IPS-18a (cell line): Measurements from ENCODE around the gene SIT1.
A peak's percentile ranks its signal among the peaks of the same experiment; 100 is the strongest.

ENCODE experiments used
- H3K27ac ChIP-seq: one replicate; pipeline ENCODE4 v1.5.1; 2013; ENCODE audit warnings: low read length
- H3K27me3 ChIP-seq: one replicate; pipeline ENCODE4 v1.6.1; 2013; ENCODE audit warnings: mild to moderate bottlenecking, low read length; ENCODE audit not compliant: control insufficient read depth, insufficient read depth
- H3K36me3 ChIP-seq: one replicate; pipeline ENCODE4 v1.6.1; 2013; ENCODE audit warnings: low read depth, low read length; ENCODE audit not compliant: control insufficient read depth
- H3K4me1 ChIP-seq: one replicate; pipeline ENCODE4 v1.6.1; 2013; ENCODE audit warnings: low read depth, low read length; ENCODE audit not compliant: control insufficient read depth
- H3K4me3 ChIP-seq: one replicate; pipeline ENCODE4 v1.5.1; 2013; ENCODE audit warnings: low read length
- H3K9ac ChIP-seq: one replicate; pipeline ENCODE4 v1.6.1; 2013; ENCODE audit warnings: mild to moderate bottlenecking, low read length, moderate library complexity
- H3K9me3 ChIP-seq: one replicate; pipeline ENCODE4 v1.6.1; 2013; ENCODE audit warnings: low read depth, low read length; ENCODE audit not compliant: control insufficient read depth

SIT1 gene

DNA sequence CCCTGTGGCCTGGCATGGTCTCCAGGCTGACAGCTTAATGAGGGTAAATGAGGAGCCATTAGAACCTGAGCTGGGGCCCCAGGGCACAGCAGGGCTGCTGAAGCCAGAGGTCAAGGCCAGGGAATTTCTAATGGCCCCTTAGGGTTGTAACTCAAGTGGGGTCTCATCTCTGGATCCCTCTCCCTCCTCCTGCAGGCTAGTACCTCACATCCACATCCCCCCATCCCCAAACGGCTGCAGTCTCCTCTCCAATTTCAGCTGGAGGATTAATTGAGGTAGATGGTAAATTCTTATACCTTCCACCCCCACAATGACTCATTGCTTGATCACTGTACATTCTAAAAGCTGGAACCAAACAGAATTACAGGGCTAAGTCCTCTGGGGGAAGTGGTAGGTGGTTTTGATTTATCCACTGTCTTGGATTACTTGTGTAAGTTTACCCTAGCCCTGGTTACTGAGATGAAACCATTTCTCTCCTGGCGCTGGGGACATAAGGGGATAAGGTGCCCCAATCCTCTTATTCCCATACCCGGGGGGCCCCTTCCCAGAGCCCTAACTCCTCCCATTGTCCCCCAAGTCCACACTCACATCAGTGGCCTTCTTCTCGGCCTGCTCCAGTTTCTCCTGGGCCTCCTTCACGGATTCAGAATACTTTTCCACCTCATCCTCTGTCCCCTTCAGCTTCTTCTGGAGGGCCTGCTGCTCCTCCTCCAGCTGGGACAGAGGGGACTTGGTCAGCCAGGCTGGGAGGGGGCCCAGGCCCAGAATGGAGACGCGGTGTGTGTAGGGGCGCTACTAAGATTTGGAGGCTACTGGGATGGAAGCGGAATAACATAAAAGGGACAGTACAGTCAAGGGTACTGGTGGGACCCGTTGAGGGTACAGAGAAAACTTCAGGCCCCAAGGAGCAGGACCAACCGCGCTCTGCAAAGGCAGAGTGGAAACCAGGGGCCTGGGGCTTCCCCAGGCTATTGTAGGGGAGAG, 38.1 kb upstream of the SIT1 start:
- Histone ChIP-seq H3K4me1 (peaks cover 4% of the 10 kb centered on the region), H3K36me3 (peaks cover 31% of the 10 kb centered on the region), H3K27ac (no peak overlapping the region)

DNA sequence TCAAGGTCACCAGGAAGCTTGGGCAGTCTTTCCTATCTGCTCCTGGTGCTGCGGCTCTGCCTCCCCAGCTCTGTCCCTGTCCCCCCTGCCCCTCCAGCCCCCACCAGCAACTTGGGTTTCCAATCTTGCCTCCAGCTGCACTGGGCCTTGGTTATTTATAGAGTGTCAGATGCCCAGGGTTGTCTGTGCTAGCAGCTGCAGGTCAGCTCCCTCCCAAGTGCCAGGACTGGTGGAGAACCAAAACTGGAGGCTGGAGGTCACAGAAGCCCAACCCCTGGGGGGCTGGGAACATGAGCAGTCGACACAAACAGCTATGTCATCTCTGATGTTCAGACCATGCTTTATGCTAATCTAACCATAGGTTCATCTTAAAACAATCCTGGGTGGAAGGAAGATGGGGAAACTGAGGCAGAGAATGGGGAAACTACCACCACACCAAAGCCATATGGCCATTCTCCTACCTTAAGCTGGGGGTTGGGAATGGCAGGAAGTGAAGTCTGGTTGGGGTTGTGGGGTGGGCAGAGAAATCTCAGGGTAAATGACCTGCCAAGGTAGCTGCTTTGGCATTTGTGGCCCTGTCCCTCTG, 37.3 kb upstream of the SIT1 start:
- Histone ChIP-seq H3K4me1 (peaks cover 4% of the 10 kb centered on the region), H3K36me3 (peaks cover 39% of the 10 kb centered on the region), H3K9ac (no peak overlapping the region), H3K27me3 (no peaks in the 10 kb centered on the region), H3K9me3 (no peaks in the 10 kb centered on the region), H3K27ac (no peak overlapping the region), H3K4me3 (peak overlapping the region; percentile 76)

More for the DNA sequence above, 38.1 kb upstream of the SIT1 start:
- Histone ChIP-seq H3K4me3 (peak overlapping the region; percentile 76), H3K9ac (peak overlapping the region; percentile 79), H3K9me3 (no peaks in the 10 kb centered on the region), H3K27me3 (no peaks in the 10 kb centered on the region)

DNA sequence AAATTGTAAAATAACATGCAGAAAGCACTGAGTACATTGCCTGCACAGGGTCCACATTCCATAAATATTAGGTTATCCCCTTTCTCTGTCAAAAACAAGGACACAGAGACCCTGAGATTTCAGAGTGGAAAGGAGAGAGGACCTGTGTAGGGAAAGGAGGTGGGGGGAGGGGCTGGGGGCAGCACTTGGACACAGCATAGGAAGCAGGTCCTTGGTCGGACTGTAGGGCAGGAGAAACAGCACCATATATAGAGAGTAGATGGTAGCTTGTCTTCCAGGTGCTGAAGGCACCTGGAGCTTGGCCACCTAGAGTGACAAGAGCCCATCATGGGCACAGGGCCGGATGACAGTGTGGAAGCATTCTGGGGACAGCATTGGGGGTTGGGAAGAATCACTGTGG, 36.6 kb upstream of the SIT1 start:
- H3K27me3 ChIP-seq, result no peaks in the 10 kb centered on the region
- peaks cover 4% of the 10 kb centered on the region for H3K4me1 ChIP-seq
- H3K9me3 ChIP-seq, result no peaks in the 10 kb centered on the region
- no peak overlapping the region for H3K4me3 ChIP-seq
- peaks cover 47% of the 10 kb centered on the region for H3K36me3 ChIP-seq
- H3K9ac ChIP-seq, result no peak overlapping the region
- no peak overlapping the region for H3K27ac ChIP-seq

DNA sequence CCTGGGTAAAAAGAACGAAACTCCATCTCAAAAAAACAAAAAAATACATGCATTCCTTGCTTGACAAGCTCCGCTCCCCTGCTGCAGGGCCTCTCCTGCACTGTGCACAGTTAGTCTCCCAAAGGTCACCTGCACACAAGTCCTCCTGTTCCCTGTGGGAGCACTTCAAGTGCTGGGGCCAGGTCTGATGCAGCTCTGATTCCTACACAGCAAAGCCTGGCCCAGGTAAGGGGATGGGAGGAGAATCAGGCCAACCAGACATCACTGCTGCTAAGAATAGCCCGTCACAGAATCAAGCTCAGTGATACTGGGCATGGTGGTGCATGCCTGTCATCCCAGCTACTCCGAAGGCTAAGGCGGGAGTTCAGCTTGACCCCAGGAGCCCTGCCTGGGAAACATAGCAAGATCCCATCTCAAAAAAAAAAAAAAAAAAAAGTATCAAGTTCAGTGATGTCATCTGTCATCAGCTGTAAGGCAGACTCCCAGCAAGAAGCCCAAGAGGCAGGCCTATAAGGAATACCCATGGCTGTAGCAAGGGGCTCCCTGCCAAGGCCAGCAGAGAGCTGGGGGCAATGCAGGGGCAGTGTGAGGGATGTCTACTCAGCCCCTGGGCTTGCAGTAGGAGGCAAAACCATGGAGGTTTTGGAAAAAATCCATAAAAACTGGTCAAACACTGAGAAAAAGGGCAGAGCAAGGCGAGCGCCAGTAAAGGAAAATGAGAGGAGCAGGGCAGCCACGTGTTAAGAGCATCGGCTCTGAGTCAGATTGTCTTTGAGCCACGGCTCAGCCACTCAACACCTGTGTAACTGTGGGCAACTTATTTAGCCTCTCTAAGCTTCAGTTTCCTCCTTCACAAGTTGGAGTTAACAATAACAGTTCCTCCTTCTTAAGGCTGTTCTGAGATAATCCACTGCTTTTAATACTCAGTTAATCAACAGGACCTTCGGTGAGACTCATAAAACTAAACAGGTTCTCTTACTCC, 35.8 kb upstream of the SIT1 start:
- Histone ChIP-seq H3K9me3 (no peaks in the 10 kb centered on the region), H3K36me3 (peaks cover 50% of the 10 kb centered on the region), H3K9ac (no peak overlapping the region), H3K27ac (no peak overlapping the region), H3K4me3 (no peak overlapping the region), H3K27me3 (no peaks in the 10 kb centered on the region), H3K4me1 (peaks cover 4% of the 10 kb centered on the region)

DNA sequence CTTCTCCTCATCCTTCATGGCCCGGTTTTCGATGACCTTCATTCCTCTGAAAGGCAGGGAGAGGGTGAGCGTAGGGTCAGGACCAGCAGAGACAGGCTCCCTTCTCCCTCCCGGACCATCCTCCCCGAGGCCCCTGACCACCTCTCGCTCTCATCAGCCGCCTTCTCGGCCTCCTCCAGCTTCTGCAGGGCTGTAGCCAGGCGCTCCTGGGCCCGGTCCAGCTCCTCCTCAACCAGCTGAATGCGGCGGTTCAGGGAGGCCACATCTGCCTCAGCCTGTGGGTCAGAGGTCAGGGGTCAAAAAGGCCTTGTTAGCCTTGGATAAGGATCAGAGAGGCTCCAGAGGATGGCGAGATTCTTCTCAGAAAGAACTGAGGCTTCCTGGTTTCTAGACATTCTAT, 34.8 kb upstream of the SIT1 start:
- Histone ChIP-seq H3K4me1 (peaks cover 7% of the 10 kb centered on the region), H3K36me3 (peaks cover 50% of the 10 kb centered on the region), H3K27me3 (no peaks in the 10 kb centered on the region), H3K9me3 (no peaks in the 10 kb centered on the region), H3K9ac (no peak overlapping the region), H3K27ac (no peak overlapping the region), H3K4me3 (no peak overlapping the region)

DNA sequence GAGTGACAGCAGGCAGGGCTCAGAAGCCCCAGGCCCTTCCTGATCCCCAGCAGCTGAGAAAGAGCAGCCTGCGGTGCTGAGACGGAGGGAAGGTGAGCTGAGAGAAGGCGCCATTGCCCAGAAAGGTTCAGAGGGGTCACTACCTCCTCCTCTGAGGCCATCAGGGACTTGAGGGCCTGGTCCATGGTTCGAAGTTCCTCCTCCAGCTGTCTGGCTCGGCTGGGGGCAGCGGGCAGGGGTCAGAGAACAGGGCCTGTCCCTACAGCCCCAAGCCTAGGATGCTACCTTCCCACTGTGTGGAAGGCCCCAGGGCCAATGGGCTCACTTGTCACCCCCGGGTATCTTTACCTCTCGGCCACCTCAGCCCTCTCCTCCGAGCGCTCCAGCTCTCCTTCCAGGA, 34.2 kb upstream of the SIT1 start:
- no peak overlapping the region for H3K9ac ChIP-seq
- H3K27me3 ChIP-seq, result no peaks in the 10 kb centered on the region
- H3K4me3 ChIP-seq, result no peak overlapping the region
- no peak overlapping the region for H3K27ac ChIP-seq
- no peaks in the 10 kb centered on the region for H3K9me3 ChIP-seq
- H3K4me1 ChIP-seq, result peaks cover 8% of the 10 kb centered on the region
- H3K36me3 ChIP-seq, result peaks cover 50% of the 10 kb centered on the region

DNA sequence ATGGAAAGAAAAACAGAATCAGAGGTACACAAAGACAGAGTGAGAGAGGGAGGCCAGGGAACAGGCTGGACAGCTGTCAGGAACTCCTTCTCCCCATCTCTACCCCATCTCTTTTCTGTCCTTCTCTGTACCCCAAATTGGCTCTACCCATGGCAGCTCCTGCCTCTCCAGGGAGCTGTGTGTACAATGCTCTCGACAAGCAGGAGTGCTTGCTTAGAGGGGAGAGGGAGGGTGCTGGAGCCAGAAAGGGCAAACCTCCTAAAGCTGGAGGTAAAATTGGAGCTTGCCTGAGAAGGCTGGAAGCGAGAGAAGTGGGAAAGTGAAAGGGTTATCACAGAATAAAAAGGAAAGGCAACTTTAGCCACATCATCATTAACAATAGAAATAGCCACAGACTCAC, 32.6 kb upstream of the SIT1 start:
- Histone ChIP-seq H3K4me3 (no peak overlapping the region), H3K9me3 (no peaks in the 10 kb centered on the region), H3K36me3 (peaks cover 50% of the 10 kb centered on the region), H3K27ac (no peak overlapping the region), H3K4me1 (peaks cover 10% of the 10 kb centered on the region), H3K27me3 (no peaks in the 10 kb centered on the region), H3K9ac (no peak overlapping the region)

DNA sequence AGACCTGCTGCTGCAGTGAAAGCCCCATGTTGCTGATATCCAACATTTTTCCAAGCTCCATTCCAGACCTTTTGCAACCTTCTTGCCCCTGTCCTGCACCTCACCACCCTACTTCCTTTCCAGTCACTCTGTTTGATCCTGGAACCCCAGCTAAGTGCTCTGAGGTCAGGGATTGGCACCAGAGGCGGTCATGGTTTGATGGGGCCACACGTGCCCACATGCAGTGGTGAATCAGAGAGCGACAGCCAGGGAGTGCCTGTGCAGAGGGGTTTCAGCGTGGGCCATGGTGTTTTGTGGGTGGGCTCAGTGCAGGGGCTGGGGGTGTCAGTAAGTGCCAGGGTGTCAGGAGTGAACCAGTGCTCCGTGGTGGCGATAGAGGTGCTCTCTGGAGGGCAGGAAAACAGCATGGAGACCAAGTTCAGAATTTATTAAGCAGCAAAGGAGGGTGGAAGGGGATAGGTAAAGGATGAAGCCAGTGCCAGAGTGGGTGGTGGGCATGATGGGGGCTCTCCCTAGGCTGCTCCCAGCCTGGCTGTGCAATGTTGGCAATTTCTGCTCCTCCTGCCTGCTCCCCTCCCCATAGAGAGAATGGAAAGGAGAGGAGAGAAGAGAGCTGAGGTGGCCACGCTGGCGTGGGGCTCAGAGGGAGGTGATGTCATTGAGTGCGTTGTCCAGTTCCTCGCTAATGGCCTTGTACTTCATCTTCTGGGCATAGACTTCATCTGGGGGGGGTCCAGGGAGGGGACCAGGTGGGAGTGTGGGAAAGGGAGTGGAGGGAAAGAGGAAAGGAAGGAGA, 32.0 kb upstream of the SIT1 start:
- H3K4me3 ChIP-seq, result no peak overlapping the region
- H3K4me1 ChIP-seq, result peaks cover 6% of the 10 kb centered on the region
- H3K27me3 ChIP-seq, result no peaks in the 10 kb centered on the region
- no peak overlapping the region for H3K27ac ChIP-seq
- H3K36me3 ChIP-seq, result peaks cover 48% of the 10 kb centered on the region
- H3K9me3 ChIP-seq, result no peaks in the 10 kb centered on the region
- H3K9ac ChIP-seq, result no peak overlapping the region

DNA sequence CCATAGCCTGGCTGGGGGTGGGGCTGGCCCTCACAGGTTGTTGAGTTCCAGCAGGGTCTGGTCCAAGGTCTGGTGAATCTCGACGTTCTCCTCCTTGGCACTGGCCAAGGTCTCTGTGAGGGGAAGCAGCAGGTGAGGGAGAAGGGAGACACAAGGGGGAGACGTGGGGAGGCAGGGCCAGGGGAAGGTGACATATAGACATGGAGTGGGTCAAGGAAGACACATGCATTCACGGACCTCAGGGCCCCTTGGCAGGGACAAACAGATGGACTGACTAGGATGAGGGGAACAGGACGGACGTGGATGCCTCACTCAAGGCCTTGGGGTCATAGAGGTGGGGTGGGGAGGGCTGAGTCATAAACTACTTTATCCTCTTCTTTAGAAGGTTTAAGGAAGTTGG, 31.3 kb upstream of the SIT1 start:
- no peak overlapping the region for H3K4me3 ChIP-seq
- H3K27me3 ChIP-seq, result no peaks in the 10 kb centered on the region
- no peak overlapping the region for H3K27ac ChIP-seq
- no peaks in the 10 kb centered on the region for H3K9me3 ChIP-seq
- H3K9ac ChIP-seq, result no peak overlapping the region
- peaks cover 6% of the 10 kb centered on the region for H3K4me1 ChIP-seq
- peaks cover 46% of the 10 kb centered on the region for H3K36me3 ChIP-seq

DNA sequence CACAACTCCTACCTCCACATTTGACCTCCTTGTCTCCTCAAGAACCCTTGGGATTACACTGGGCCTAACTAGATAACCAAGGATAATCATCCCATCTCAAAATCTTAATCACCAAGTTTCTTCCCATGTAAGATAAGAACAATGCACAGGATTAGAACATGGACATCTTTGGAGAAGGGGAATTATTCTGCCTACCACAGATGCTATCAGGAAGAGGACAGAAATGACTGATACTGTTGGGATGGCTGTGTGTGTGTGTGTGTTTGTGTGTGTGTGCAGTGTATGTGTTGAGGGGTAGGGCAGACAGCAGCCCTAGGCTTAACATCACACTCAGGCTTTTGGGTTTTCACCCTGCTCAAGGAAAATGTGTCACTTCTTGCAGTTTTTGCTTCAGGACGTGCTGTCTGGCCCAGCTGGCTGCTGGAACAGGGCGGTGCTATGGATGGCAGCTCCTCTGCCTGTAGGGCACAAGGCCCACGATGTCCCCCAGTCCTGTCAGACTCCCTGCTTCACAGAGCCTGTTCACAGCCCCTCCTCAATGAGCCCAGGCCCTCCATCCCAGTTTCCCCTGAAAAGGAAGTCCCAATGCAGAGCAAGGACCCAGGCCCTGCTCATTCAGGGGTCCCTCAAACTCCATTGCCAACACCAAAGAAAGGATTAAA, 30.7 kb upstream of the SIT1 start:
- Histone ChIP-seq H3K9ac (no peak overlapping the region), H3K4me3 (no peak overlapping the region), H3K27ac (no peak overlapping the region), H3K27me3 (peaks cover 3% of the 10 kb centered on the region), H3K9me3 (no peaks in the 10 kb centered on the region), H3K4me1 (peaks cover 6% of the 10 kb centered on the region), H3K36me3 (peaks cover 40% of the 10 kb centered on the region)
